ENCODE results near the gene TLR5.

GRCh38 chr1:223116950-223117349, 26.1 kb downstream of the TLR5 start:
- TF ChIP-seq POLR2A (IDR thresholded peaks at IDR 0.05; ENCODE audit: low read length) (no peak), GATA1 (IDR thresholded peaks at IDR 0.05; ENCODE audit: low read depth, low read length) (no peak)

All from erythroblast (primary cell).